ENCODE results near the gene KNDC1. TPM values are rescaled to one million over a fixed set of nuclear protein-coding genes. Genes with fewer than 3 reads are reported as not detected.

Gene KNDC1
- total and polyA plus RNA-seq, 2 experiments from 2014 or later, result 1.8 to 16.0 TPM

- ATAC-seq (peak; percentile 62), DNase-seq (ENCODE audit: low spot score) (no peak)
- Mint-ChIP-seq H3K9me3 (peaks cover 6% of the 10 kb centered on the region; the same call in 2 of the 3 replicates), H3K27me3 (ENCODE audit: insufficient read depth, low read depth, poor library complexity) (peaks cover 4% of the 10 kb centered on the region), H3K36me3 (ENCODE audit: low read depth) (no peaks in the 10 kb centered on the region), H3K4me1 (no peaks in the 10 kb centered on the region), H3K27ac (no peak overlapping the region), H3K4me3 (no peak overlapping the region)
- Histone ChIP-seq H3K36me3 (ENCODE audit: insufficient read depth) (no peaks in the 10 kb centered on the region), H2AFZ (no peak overlapping the region), H3K27ac (ENCODE audit: low read depth) (no peak overlapping the region), H4K20me1 (replicated peaks; ENCODE audit: insufficient read depth) (no peaks in the 10 kb centered on the region), H3K27me3 (ENCODE audit: insufficient read depth) (no peaks in the 10 kb centered on the region), H3K4me1 (ENCODE audit: insufficient read depth) (no peaks in the 10 kb centered on the region), H3K4me2 (no peak overlapping the region), H3F3A (replicated peaks; ENCODE audit: low read depth) (no peaks in the 10 kb centered on the region), H3K79me2 (replicated peaks; ENCODE audit: insufficient read depth) (no peaks in the 10 kb centered on the region), H3K4me3 (no peak overlapping the region), H3K9me2 (ENCODE audit: insufficient read depth) (no peaks in the 10 kb centered on the region)
- no peak for TF ChIP-seq ETS1 (IDR thresholded peaks at IDR 0.05)
- TF ChIP-seq CTCF (conservative IDR thresholded peaks at IDR 0.05; ENCODE audit: low read depth in 2 of 2), result peak in 1 of 2 experiments; percentile 23; a peak in 1 of 4 replicates
- no peak for TF ChIP-seq POLR2AphosphoS5 (IDR thresholded peaks at IDR 0.05; ENCODE audit: low read depth)
These were observed 44.6 kb upstream of the KNDC1 start for GRCh38 chr10:133115453-133115842.

- Histone ChIP-seq H4K20me1 (replicated peaks; ENCODE audit: insufficient read depth) (no peaks in the 10 kb centered on the region), H3K4me3 (no peak overlapping the region), H3K36me3 (ENCODE audit: insufficient read depth) (no peaks in the 10 kb centered on the region), H3K4me2 (no peak overlapping the region), H3K4me1 (ENCODE audit: insufficient read depth) (no peaks in the 10 kb centered on the region), H3K79me2 (replicated peaks; ENCODE audit: insufficient read depth) (no peaks in the 10 kb centered on the region), H2AFZ (no peak overlapping the region), H3K27ac (ENCODE audit: low read depth) (no peak overlapping the region), H3K9me2 (ENCODE audit: insufficient read depth) (no peaks in the 10 kb centered on the region), H3K27me3 (ENCODE audit: insufficient read depth) (no peaks in the 10 kb centered on the region), H3F3A (replicated peaks; ENCODE audit: low read depth) (no peaks in the 10 kb centered on the region)
- H3K4me3 Mint-ChIP-seq, result no peak overlapping the region
- no peaks in the 10 kb centered on the region for H3K4me1 Mint-ChIP-seq
- no peak overlapping the region for H3K27ac Mint-ChIP-seq
- DNase-seq (ENCODE audit: low spot score) (no peak), ATAC-seq (peak; percentile 67)
- peaks cover 4% of the 10 kb centered on the region for H3K27me3 Mint-ChIP-seq (ENCODE audit: insufficient read depth, low read depth, poor library complexity)
- no peaks in the 10 kb centered on the region for H3K36me3 Mint-ChIP-seq (ENCODE audit: low read depth)
- peaks cover 6% of the 10 kb centered on the region; the same call in 2 of the 3 replicates for H3K9me3 Mint-ChIP-seq
- TF ChIP-seq EZH2phosphoT487 (IDR thresholded peaks at IDR 0.05; ENCODE audit: unreplicated experiment), result no peak
- TF ChIP-seq CTCF (conservative IDR thresholded peaks at IDR 0.05; ENCODE audit: low read depth in 2 of 2), result no peak
- no peak for TF ChIP-seq POLR2AphosphoS5 (IDR thresholded peaks at IDR 0.05; ENCODE audit: low read depth)
- no peak for TF ChIP-seq JUNB (IDR thresholded peaks at IDR 0.05; ENCODE audit: unreplicated experiment)
- TF ChIP-seq STAT1 (IDR thresholded peaks at IDR 0.05; ENCODE audit: unreplicated experiment), result no peak
- no peak for TF ChIP-seq ZNF331 (CRISPR knock-in tag; IDR thresholded peaks at IDR 0.05; ENCODE audit: low read depth)
- TF ChIP-seq ZNF114 (CRISPR knock-in tag; IDR thresholded peaks at IDR 0.05), result no peak
- TF ChIP-seq ETS1 (IDR thresholded peaks at IDR 0.05), result no peak
- TF ChIP-seq REST (IDR thresholded peaks at IDR 0.05; ENCODE audit: unreplicated experiment), result no peak
These were observed 44.0 kb upstream of the KNDC1 start for GRCh38 chr10:133115976-133116375.

All from GM23338 (cell line).